Smooth muscle cell (in vitro differentiated cells): ENCODE data around the gene CNTNAP2. TPM values are rescaled to one million over a fixed set of nuclear protein-coding genes. Genes with fewer than 3 reads are reported as not detected.

Source experiments
- DNase-seq: peaks from one replicate; lab custom pipeline; 2025; ENCODE audit not compliant: unreplicated experiment; lab: John Stamatoyannopoulos, UW
- H2AFZ ChIP-seq: fragments of 200-600 bp; sonication (generic); 2 replicates; pipeline ENCODE4 v1.6.0; 2016; ENCODE audit warnings: antibody characterized with exemption, low read depth, mild to moderate bottlenecking
- H3F3A ChIP-seq: fragments of 200-600 bp; sonication (generic); 2 replicates; pipeline ENCODE4 v1.6.0; 2017; ENCODE audit warnings: antibody characterized with exemption, low read depth
- H3K27ac ChIP-seq: fragments of 200-600 bp; sonication (generic); 2 replicates; pipeline ENCODE4 v1.5.1; 2016; ENCODE audit warnings: low read depth, mild to moderate bottlenecking
- H3K27me3 ChIP-seq: fragments of 200-600 bp; sonication (generic); 2 replicates; pipeline ENCODE4 v1.6.1; 2016; ENCODE audit warnings: low read depth, mild to moderate bottlenecking
- H3K36me3 ChIP-seq: fragments of 200-600 bp; sonication (generic); 2 replicates; pipeline ENCODE4 v1.5.1; 2016; ENCODE audit warnings: low read depth
- H3K4me1 ChIP-seq: fragments of 200-600 bp; sonication (generic); 2 replicates; pipeline ENCODE4 v1.5.1; 2016; ENCODE audit warnings: low read depth
- H3K4me2 ChIP-seq: fragments of 200-600 bp; sonication (generic); 2 replicates; pipeline ENCODE4 v1.6.0; 2016; ENCODE audit warnings: mild to moderate bottlenecking
- H3K4me3 ChIP-seq: fragments of 200-600 bp; sonication (generic); 2 replicates; pipeline ENCODE4 v1.5.1; 2016; ENCODE audit warnings: mild to moderate bottlenecking
- H3K79me2 ChIP-seq: fragments of 200-600 bp; sonication (generic); 2 replicates; pipeline ENCODE4 v1.6.0; 2016; ENCODE audit warnings: low read depth, mild to moderate bottlenecking
- H3K9ac ChIP-seq: fragments of 200-600 bp; sonication (generic); 2 replicates; pipeline ENCODE4 v1.6.0; 2016; ENCODE audit warnings: low read depth
- H3K9me3 ChIP-seq: fragments of 200-600 bp; sonication (generic); replicated peaks from 2 replicates; pipeline ENCODE4 v1.5.1; 2016; ENCODE audit warnings: low read depth
- H4K20me1 ChIP-seq: fragments of 200-600 bp; sonication (generic); 2 replicates; pipeline ENCODE4 v1.6.0; 2016; ENCODE audit warnings: low read depth
- CTCF ChIP-seq: fragments of 200-600 bp; sonication (generic); IDR thresholded peaks from 2 replicates; pipeline ENCODE4 v1.5.1; 2017; ENCODE audit warnings: borderline replicate concordance, mild to moderate bottlenecking, antibody characterized with exemption; ENCODE audit not compliant: insufficient read depth, poor library complexity, severe bottlenecking
- WGBS: methylation state at CpG from one replicate; pipeline ENCODE4 v1.1.7; 2016; ENCODE audit warnings: low lambda C conversion rate; 5-methylcytosine and 5-hydroxymethylcytosine counted together
- polyA plus RNA-seq: library from polyadenylated mRNA; unstranded; fragments of >200 nt; fragmentation: Nextera tagmentation; extraction: Ambion mirVana; gene quantifications from 2 replicates; pipeline ENCODE4 v1.2.1, GENCODE V29; 2016
- total RNA-seq: library from RNA; depleted of rRNA; stranded (reverse); fragments of >200 nt; gene quantifications from 2 replicates; pipeline ENCODE4 v1.2.3, GENCODE V29; 2014

CNTNAP2 gene
- total and polyA plus RNA-seq, 2 experiments from 2014 or later = 1.7 to 9.0 TPM

GRCh38 chr7:147829016-147829415 lies 1712.4 kb downstream of the CNTNAP2 start:
- no peaks in the 10 kb centered on the region for H4K20me1 ChIP-seq
- no peaks in the 10 kb centered on the region for H3K4me1 ChIP-seq
- no peak overlapping the region for H2AFZ ChIP-seq
- no peak overlapping the region for H3K4me2 ChIP-seq
- no peaks in the 10 kb centered on the region for H3K36me3 ChIP-seq
- no peak for DNase-seq
- TF ChIP-seq CTCF = no peak
- H3F3A ChIP-seq = no peaks in the 10 kb centered on the region
- no peaks in the 10 kb centered on the region for H3K27me3 ChIP-seq
- no peaks in the 10 kb centered on the region for H3K79me2 ChIP-seq
- H3K9ac ChIP-seq = no peak overlapping the region
- 100% methylated on average over 2 of the region's 2 CpGs for WGBS
- no peaks in the 10 kb centered on the region for H3K9me3 ChIP-seq
- no peak overlapping the region for H3K27ac ChIP-seq
- no peak overlapping the region for H3K4me3 ChIP-seq

GRCh38 chr7:147833557-147833956 lies 1717.0 kb downstream of the CNTNAP2 start:
- Histone ChIP-seq H3K9me3 (no peaks in the 10 kb centered on the region), H2AFZ (no peak overlapping the region), H3K4me2 (no peak overlapping the region), H3F3A (no peaks in the 10 kb centered on the region), H3K27ac (no peak overlapping the region), H3K4me3 (no peak overlapping the region), H3K4me1 (no peaks in the 10 kb centered on the region), H3K9ac (no peak overlapping the region), H3K36me3 (no peaks in the 10 kb centered on the region), H4K20me1 (no peaks in the 10 kb centered on the region), H3K27me3 (no peaks in the 10 kb centered on the region), H3K79me2 (no peaks in the 10 kb centered on the region)
- WGBS = 81% methylated on average over 6 of the region's 6 CpGs
- no peak for TF ChIP-seq CTCF
- no peak for DNase-seq

- Histone ChIP-seq H3K79me2 (no peaks in the 10 kb centered on the region), H3K4me2 (no peak overlapping the region), H2AFZ (no peak overlapping the region), H3K27me3 (no peaks in the 10 kb centered on the region), H3K36me3 (no peaks in the 10 kb centered on the region), H3K27ac (no peak overlapping the region), H4K20me1 (no peaks in the 10 kb centered on the region), H3K4me1 (no peaks in the 10 kb centered on the region), H3K9me3 (no peaks in the 10 kb centered on the region), H3K9ac (no peak overlapping the region), H3F3A (no peaks in the 10 kb centered on the region), H3K4me3 (no peak overlapping the region)
- no peak for TF ChIP-seq CTCF
- WGBS = 91% methylated on average over 1 of the region's 1 CpG
- no peak for DNase-seq
Observed at GRCh38 chr7:147833970-147834369, 1717.4 kb downstream of the CNTNAP2 start.

GRCh38 chr7:147852833-147853232 lies 1736.2 kb downstream of the CNTNAP2 start:
- no peak for DNase-seq
- no peak for TF ChIP-seq CTCF
- Histone ChIP-seq H3K27me3 (no peaks in the 10 kb centered on the region), H3K4me1 (no peaks in the 10 kb centered on the region), H3F3A (no peaks in the 10 kb centered on the region), H3K79me2 (no peaks in the 10 kb centered on the region), H3K27ac (no peak overlapping the region), H3K4me3 (no peak overlapping the region), H4K20me1 (no peaks in the 10 kb centered on the region), H3K9ac (no peak overlapping the region), H3K9me3 (no peaks in the 10 kb centered on the region), H2AFZ (no peak overlapping the region), H3K36me3 (no peaks in the 10 kb centered on the region), H3K4me2 (no peak overlapping the region)
